Mucosa of gallbladder (tissue), 1 donor: ENCODE results near the gene ANKS3. TPM values are rescaled to one million over a fixed set of nuclear protein-coding genes. Genes with fewer than 3 reads are reported as not detected.

Experiments
- DNase-seq: peaks from one replicate; pipeline ENCODE4 v3.0.0-alpha.2; 2020; ENCODE audit warnings: low spot score
- total RNA-seq: library from RNA; stranded (reverse); gene quantifications from one replicate; pipeline ENCODE4 v1.2.1, GENCODE V29; 2021
- donor health status: DM: no; HTN: no; CAD: no.

Gene ANKS3
- total RNA-seq, 1 donor from 2014 or later: 27.1 TPM

DNA sequence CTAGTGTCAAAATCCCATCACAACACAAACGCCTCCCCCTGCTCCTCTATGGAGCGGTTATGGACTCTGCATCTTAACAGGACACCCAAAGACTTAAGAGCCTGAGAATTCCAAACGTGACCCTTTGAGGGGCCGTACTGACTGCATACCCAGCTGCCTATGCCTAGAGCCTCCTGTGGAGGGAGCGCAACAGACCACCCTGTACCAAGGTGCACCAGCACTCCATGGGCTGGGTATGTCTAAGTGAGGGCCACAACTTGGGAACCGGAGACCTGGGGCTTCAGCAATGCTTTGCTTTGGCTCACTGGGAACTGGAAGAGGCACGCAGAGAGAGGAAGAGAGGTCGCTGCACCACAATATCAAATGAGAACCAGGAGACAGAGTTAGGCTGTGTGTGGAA is 5.4 kb downstream of the ANKS3 start:
- DNase-seq: no peak

DNA sequence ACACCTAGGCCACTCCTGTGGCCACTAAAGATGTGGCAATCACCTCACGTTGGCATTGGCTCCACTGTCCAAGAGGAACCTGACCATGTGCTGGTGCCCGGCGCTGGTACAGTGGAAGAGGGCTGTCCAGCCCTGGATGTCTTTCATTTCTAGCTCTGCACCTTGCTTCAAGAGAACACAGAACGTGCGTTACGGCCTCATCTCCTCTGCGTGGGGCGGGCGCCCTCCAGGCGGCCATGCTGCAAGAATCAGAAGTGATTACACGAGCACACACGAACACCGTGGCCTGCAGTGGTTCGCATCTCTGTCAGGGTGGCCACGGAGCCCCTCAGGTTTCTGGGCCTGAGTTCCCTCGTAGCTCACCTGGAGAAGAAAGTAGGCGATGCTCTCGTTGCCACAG is 7.5 kb downstream of the ANKS3 start:
- DNase-seq: no peak

DNA sequence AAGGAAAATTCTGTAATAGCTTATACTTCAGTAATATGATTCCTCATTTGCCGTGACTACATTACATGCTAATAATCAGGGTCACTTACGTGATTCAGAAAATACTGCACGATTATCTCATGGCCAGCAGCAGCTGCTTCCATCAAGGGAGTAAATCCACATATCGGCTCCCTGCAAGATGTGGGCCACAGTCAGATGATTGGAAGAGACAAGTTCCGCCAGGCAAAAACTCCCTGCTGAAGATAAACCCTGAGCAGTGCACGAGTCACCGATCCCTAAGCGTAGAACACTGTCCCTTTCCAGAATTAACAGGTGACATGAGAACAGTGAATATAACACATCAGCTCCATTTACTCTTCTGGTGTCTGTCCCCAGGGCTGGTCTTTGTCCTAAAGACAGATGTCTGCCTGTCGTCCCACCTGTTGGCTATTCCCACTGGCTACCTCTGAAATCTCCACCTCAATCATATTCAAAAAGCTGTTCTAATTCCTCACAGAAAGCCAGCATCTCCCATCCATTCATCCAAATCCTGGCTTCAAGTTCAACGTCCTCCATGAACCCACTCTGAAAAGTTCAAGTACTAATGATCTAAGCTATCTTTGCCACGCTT is 9.3 kb downstream of the ANKS3 start:
- DNase-seq: no peak

DNA sequence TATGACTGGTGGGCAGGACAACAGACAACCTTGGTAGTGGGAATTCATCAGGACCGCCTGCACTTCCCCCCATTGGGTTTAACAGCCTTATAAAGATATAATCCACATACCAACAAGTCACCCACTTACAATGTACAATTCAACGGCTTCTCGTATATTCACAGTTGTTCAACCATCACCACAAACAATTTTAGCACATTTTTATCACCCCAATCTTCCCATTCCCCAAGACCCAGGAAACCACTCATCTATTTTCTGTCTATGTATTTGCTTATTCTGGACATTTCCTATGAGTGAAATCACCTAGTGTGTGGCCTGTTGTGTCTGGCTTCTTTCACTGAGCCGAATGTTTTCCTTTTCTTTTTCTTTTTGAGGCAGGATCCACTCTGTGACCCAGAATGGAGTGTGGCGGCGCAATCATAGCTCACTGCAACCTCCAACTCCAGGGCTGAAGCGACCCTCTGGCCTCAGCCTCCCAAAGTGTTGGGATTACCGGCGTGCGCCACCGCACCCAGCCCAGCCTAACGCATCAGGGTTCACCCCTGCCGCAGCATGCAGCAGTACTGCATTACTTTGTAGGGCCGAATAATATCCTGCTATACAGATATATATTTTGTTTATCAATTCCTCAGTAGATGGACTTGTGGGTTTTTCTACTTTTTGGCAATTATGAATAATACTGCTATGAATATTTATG is 10.9 kb downstream of the ANKS3 start:
- no peak for DNase-seq

DNA sequence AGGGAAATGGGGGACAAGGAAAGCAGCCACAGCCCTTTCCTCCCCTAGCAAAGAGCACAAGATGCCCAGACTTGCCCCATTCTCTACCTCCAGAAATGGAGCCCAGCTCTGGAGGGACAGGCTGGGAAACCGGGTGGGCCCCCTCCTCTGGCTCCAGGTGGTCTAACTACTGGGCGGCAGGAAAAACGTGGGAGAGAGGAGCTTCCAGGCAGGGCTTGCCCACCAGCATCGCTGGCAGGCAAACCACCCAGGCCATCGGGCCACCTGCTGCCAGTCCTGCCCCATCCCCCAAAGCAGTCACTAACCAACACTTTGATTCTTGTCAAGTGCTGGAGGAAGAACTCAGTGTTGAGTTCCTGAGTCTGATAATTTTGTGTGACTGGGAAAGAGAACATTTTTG is 15.6 kb downstream of the ANKS3 start:
- DNase-seq: no peak

DNA sequence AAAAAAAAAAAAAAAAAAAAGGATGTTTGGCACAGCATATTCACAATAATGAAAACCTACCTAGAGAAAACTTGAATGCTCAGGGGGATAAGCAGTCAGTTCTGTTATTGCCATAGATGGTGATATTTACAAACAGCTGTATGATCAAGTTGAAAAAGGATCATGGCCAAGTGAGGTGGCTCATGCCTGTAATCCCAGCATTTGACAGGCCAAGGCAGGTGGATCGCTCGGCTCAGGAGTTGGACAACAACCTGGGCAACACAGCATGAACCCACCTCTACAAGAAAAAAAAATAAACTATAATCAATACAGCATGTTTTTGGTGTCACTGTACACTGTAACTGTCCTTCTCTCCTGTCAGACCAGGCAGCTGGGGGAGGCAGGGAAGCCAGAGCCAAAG is 19.1 kb downstream of the ANKS3 start:
- no peak for DNase-seq

DNA sequence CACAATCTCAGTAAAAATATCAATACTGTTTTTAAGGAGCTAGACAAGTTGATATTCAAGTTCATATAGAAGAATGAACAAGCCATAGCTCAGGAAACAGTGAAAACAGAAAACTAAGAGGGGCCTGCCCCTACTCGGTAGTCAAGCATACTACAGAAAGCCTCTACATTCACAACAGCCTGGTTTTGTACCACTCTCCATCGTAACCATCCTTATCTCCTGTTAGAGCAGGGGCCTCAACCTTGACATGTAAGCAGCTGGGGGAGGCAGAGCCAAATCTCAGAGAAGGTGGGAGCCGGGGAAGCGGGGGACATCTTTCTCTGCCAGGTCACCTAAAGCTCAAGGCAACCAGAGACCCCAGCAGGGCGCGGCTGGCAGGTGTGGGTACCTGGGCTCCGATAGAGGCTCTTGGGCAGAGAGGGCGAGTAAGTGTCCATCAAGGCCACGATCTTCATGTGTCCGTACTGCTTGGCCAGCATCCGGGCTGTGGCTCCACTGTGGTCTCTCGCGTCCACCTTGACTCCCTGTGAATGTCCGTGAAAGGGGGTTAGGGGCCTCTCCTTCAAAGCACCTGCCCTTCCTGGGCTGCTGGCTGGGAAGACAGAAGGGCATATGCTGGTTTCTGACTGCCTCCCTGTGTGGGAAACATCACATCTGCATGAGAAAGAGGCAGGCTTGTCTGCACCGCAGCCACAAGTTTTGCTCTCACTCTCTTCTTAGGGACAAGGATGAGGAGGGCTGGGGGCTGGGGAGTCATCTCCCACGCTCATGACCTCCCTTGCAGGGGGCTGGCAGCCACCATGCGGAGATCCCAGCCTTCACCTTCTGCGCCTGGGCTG is 20.2 kb downstream of the ANKS3 start:
- DNase-seq: no peak

DNA sequence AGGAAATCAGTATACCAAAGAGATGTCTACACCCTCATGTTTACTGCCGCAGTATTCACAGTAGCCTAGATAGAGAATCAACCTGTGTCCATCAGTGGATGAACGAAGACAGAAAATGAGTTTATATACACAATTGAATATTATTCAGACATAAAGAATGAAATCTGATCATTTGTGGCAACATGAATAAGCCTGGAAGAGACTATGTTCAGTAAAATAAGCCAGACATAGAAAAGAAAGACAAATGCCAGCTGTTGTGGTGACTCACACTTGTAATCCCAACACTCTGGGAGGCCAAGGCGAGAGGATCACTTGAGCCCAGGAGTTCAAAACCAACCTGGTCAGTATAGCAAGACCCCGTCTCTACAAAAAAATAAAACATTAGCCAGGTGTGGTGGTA is 24.6 kb downstream of the ANKS3 start:
- no peak for DNase-seq

DNA sequence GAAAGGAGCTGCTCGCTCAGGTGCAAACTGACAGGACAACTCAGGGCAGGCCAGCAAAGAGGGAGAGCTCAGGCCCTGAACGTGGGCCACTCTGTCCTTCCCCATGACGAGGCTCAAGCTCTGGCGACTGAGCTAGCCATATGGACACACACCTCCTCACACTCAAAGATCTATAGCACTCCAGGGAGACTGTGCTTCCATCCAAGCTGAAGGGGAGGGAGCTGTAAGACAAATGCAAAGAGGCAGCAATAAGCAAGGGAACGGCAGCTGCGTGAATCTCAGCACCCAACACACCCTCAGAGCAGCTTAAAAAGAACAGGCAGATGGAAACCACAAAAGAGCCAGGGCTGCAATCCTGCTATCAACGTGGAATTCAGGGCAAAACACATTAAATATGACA is 27.2 kb downstream of the ANKS3 start:
- DNase-seq: no peak

DNA sequence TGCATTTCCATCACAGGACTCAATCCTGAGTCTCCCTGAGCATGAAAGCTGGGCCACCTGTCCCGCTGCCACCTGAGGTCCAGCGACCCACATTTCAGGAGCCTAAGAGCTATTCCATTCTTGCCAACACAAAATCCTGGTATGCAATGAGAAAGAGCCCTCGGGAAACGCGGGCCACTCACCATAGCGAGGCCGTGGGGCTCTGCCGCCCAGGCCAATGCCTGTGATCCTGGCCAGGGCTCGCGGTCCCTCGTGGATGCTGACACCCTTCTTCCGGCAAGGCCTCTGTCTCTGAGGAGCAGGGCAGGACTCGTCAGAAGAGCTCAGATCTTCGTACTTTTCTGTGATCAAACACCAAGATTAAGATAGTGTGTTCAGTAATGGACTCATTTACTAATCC is 29.2 kb downstream of the ANKS3 start:
- no peak for DNase-seq

DNA sequence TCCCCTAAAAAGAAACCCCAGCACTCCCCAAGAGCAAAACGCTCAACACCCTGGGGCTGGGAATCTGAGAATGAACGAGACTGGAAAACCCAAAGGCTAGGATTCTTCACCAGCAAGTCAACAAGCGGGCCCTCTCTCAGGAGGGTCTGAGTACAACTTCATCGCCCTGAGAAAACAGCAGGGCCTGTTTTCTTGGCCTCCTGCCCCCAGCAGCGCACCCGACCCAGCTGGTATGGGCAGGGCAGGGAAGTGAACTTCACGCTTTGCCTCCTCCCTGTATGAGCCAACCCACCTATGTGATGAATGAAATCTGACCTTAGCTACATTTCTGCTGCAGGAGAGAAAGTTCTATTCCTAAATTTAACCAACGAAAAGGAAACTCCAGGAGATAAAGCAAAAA is 29.6 kb downstream of the ANKS3 start:
- DNase-seq: no peak

DNA sequence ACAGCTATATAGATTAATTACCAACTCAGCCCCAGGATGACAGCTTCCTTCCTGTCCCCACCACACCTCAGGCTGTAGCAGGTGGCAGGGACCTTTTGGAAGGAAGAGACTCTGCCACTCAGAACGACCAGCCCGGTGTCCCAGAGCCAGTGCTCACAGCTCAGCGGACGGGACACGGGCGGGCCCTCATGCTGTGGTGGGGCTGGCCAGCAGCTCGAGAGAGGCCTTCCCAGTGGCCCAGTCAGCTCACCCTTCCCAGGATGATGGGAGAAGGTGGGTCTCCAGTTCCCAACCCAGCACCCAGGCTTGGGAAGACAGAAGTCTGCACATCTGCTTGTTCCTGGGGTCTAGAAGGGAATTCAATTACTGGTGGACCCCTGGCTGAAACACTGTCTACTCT is 30.2 kb downstream of the ANKS3 start:
- no peak for DNase-seq

DNA sequence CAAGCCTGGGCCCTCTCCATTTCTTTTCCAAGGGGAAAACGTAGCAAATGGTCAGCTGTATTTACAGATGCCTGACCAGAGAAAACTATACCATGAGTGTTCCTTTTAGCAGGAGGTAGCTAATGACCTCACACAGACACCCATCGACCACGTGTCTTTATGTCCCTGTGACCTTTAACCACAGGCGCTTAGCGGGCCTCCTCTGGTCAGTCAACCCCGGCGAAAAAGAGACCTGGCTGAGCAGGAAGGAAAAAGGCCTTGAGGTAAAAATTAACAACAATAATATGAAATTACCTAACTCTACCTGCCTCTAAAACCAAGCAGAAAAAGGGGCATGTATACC is 31.6 kb downstream of the ANKS3 start:
- DNase-seq: no peak

DNA sequence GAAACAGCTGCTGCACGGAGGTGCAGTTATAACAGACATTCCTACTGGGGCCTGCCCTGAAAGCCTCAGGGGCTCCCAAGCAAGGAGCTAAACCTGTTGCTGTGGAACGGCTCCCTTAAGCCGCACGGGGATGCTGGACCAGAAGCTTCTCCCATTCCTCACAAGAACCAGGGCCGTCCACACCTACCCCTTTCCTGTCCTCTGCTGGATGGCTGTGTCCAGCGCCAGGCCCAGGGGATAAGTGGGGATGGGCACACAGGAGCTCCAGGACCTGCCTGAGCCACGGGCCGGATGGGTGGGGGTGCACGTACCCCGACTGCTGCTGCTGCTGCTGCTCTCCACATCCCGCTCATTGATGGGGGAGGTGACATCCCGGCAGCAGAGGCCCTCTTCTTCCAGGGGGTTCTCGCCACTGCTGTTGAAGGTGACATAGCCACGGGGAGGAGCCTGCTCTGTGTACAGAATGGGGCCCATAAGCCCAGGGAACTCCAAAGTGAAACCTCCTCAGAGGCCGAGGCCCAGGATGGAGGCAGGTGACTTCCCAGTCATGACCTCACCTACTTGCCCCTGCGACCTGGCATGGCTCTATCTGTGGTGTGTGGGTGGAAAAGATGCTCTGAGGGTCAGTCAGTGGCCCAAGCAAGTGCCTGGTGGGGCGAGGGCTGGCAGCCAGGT is 32.1 kb downstream of the ANKS3 start:
- DNase-seq: no peak

DNA sequence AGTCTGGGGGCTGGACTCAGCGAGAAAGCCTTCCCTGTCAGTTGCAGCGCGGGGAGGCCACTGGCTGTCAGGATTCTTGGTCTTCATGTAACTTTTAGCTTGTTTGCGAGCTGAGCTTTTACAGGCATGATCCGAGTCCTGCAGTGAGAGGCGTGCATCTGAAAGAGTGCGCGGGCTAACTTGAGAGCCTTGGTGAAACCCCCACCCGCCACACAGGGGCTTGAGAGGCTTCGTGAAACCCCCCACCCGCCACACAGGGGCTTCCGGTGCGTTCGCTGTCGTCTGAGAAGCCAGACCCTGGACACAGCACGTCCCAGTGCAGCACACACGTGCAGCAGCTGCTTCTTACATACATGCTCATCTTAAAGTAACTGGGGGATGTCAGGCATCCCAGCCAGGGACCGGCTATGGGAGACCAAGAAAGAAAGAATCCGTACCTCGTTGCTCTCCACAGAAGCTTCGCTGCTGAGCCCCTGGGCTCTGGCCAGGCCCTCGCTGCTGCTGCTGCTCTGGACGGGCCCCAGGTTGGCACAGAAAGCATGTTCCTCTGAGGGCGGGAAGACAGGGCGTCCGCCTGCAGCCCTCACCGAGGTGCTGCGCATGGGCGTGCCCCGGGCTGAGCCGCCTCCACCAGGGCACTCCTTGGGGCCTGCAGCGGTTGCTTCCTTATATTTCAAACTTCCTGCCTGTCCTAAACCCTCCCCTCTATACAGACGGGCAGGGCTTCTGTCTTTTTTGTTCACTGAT is 32.9 kb downstream of the ANKS3 start:
- DNase-seq: no peak

DNA sequence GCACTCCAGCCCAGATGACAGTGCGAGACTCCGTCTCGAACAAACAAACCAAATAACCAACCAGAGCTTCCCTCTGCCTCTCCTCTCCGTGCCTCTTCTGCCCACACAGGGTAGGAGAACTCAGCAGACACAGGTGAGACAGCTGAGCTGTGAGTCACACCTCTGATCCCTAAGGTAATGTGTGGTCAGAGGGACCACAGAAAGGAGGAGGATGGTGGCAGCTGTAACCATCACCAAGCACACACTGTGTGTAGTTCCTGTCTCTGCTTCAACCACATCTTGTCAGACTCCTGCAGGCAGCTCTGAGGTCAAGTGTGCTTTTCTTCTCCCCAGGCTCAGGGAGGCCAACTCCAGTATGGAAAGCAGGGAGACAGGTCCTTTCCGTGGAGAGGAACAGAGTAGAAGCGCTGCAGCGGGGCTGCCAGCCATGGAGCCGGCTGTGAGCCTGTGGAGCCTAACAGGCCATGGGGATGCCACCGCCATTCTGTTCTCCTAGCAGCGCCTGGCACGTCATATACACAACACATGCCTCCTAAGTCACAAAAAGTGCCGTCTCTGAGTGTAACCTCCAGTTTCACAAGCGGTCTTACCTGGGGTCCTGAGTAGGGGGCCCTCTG is 33.6 kb downstream of the ANKS3 start:
- DNase-seq: no peak

DNA sequence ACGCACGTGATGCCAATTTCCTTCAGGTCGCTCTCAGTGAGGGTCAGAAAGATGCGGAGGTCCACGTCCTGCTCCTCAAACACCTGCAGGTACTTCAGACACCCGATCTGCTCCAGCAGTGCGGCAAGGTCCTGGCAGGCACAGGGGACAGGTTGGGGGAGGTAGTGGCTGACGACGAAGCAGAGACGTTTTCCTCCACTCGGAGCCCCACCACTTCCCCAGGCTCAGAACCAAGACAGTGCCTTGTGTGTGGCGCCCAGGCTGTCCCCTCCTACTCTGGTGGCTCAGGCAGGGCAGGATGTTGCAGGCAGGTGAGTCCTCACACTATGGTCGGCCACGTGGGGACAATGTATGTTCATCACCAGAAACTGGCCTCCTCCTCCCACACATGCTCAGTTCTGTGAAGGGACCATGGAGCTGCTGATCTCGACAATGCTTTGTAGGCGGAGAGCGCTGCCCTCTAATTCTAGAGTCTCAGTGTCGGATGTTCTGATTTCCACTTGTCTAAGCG is 35.0 kb downstream of the ANKS3 start:
- no peak for DNase-seq

DNA sequence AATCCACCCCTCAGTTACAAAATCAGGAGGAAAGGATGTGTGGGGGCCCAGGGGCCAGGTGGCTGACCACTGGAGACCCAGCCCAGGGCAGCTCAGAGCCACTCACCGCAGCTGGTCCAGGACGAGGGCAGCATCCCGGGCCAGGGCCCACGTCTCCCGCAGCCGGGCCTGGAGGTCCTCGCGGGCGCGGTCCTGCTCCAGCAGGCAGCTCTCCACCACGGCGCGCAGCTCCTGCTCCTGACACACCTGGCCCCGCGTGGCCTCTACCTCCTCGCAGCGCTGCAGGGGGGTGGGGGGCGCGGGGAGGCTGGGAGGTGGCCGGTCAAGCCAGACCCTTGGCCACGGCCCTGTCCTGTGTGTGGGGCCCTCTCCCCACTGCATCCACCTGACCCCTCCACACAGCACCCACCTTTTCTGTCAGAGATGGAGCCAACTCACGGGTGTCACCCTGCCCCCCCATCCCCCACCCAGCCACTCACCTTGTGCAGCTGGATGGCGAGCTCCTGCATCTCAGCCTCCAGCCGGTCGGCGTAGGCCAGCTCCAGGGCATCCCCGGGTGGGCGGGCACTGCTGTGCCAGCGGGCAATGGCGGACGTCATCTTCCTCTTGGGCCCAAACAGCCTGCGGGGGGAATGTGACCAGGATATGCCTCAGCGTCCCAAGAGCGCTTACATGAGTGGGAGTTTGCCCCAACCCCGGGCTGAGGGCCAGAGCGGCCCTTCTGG is 35.6 kb downstream of the ANKS3 start:
- no peak for DNase-seq

DNA sequence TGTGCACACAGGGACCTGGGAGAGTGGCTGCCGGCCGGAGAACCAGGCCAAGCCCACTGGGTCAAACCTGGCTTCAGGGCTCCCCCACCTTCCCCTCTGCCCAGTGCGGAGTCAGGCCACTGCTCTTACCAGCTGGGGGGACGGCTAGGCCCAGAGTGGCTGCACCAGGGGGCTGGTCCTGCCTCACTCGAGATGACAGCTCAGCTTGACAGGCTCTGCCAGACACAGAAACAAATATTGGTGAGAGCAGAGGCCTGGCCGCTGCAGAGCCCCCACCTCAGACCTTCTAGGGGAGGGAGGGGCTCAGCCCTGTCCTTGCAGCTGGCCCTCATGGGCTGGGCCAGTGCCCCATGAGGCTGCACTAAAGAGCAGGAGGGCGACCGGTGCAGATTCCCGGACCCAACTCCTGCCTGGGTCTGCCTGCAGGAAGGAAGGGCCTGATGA is 36.2 kb downstream of the ANKS3 start:
- DNase-seq: no peak
